NCI-H2081 treated with DMSO at 0.1 percent for 48 hours (cell line): ENCODE measurements around the gene CNOT1.

ENCODE experiments used
- DNase-seq: peaks from one replicate; lab custom pipeline; 2025; lab: John Stamatoyannopoulos, UW

CNOT1 gene

DNA sequence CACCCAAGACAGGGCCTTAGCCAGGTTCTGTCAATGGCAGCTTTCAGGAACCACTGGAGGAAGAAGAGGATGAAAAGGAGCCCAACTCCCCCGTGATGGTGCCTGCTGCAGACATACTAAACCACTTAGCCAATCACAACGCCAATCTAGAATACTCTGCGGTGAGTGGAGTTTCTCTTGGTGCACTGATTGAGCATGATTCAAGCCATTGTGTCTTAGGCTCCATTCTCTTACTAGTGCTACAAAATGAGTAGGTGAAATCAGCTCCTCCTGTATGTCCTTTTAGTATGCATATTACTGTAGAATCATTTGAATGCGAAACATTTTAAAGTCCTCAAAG is 112.9 kb downstream of the CNOT1 start:
- DNase-seq, result no peak

- no peak for DNase-seq
Observed at GRCh38 chr16:58515871-58516767, 113.5 kb downstream of the CNOT1 start.

- DNase-seq, result no peak
Observed at GRCh38 chr16:58515125-58515870, 114.3 kb downstream of the CNOT1 start, which contains the start of gene SETD6. Gene SETD6 (plus strand): TSS chr16:58515517. CDS start chr16:58515538, 21 bp downstream.

DNA sequence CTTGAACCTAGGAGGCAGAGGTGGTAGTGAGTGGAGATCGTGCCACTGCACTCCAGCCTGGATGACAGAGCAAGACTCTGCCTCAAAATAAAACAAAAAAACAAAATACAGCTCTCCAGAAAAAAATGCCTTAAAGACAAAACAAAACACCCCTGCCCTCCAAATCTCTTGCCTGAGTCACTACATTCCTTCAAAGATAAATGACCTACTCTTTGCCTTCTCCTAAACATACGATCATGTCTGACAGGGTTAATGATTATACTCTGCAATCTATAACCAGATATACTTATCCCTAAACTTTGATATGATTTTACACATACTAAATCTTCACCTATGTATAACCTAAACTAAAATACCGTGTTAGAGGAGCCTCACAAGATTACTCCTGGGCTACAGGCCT is 115.8 kb downstream of the CNOT1 start:
- no peak for DNase-seq

DNA sequence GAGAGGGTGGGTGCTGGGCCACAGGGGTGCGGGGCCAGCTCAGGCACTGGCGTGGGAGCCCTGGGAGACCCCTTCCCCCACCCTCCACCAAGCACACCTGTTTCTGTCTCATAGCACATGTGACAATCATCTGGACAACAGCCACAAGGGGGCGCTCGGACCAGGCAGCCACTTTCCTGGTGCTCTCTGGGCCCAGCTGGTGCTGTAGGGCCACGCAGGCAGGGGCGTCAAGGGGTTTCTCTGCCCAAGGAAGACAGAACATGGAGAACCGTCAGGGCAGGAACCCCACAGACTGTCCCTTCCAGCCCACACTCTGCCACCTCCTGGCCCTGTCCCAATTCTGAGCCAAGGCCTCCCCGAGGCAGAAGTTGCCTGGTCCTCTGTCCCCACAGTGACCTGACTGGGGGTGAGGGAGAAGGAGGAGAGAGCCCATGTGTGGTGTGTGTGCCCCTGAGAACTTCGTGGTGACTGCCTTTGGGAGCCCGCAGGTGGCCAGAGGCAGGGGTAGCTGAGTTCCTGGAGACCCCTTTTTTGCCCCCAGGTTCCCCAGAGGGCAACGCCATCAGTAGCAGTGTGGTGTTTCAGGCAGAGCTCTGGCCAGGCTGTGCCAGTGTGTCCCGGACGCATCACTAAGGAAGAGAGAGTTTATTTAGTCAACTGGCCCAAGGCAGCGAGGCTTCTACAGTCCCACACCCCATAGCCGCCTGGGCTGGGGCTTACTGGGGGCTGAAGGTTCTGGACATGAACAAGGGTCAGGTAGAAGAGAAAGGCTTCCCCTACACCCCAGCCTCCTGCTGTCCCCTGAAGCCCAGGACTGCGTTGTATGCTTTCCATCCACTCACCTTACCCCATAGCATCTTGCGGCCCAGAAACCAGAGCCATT is 117.5 kb downstream of the CNOT1 start:
- DNase-seq, result no peak

- no peak for DNase-seq
Observed at GRCh38 chr16:58510776-58511628, 118.6 kb downstream of the CNOT1 start.

DNA sequence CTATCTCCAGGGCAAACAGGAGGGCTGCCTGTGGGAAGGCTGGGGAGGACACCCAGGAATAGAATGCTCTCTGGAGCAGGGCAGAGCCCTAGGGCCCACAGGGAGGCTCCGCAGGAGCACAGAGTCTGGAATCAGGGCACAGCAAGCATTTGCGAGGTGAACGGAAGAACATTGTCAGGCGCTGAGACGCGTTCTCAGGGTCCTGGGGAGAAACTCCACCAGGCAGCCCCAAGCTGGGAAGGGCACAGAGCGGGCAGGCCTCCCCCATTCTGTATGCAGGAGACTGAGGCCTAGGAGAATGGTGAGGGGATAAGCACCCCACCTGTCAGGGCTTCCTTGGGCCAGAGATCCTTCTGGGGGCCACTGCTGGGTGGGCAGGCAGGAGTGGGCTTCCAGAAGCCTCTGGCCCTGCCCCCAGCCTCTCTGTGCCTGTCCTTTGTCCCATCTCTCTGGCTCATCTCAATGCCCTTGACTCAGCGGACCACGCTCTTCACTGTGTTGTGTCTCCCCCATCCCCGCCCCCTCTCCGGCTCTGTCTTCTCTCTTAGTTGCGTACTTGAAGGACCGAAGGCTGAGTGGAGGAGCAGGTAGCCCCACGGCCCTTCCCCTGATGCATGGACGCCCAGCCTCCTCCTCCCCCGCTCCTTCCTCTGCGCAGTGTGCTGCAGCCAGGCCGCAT is 119.4 kb downstream of the CNOT1 start:
- DNase-seq, result no peak

DNA sequence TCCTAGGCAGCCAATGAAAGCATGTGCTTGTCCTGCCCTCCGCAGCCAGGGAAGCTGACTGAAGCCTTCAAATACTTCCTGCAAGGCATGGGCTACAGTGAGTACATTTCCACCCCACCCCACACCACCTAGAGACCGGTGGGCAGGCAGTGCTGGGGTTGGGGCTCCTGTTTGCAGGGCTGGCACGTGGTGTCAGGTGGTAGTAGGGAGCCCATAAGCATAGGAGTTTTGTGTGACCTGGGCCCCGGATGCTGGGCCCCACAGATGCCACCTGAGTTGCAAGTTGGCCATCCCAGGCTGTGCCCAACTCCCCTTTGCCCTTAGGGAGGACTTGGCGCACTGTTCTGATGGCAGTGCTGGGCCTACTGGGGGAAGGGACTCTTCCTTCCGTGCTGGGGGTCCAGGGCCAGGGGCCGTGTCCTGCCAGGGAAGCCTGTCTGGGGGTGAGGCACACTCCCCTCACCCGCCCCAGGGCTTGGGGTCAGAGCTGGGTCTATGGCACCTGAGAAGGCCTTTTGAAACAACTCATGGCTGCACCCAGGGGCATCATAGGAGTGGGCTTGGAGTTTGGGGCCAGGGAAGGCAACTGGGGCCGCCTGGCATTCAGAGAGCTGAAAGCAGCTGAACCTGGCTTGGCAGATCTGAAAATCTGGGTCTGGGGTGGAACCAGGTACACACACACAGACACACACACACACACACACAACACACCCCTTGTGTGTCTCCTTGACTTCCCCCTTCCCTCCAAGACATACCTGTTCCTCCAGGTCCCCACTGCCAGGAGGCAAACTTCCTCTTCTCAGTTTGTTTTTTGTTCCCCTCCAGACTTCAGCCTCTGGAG is 120.2 kb downstream of the CNOT1 start:
- no peak for DNase-seq

DNA sequence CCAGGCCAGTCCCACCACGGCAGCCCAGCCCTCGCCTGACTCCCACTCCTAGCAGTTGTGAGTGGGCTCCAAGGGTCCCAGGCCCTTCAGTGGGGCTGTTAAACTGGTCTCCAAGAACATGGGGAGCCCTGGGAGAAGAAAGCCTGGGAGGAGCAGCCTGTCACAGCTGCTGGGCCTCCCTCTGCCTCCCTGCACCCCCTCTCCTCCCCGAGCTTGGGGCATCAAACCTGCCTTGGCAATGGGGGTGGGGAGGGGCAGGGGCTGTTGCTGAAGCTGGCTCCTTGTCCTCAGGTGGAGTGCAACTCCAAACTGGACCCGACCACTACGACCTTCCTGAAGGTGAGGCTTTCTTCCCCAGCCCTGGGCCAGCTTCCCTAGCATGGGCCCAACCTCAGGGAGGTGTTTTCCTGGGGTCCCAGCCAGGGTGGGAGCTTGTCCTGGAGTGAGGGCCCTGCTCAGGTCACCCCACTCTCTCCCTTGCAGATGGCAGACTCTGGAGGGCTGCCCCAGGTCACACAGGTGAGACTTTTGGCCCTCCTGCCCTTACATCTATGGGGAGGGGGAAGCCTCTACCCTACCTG is 120.9 kb downstream of the CNOT1 start:
- no peak for DNase-seq

- DNase-seq, result no peak
Observed at GRCh38 chr16:58507963-58508670, 121.5 kb downstream of the CNOT1 start.

GRCh38 chr16:58507195-58507962 is 122.2 kb downstream of the CNOT1 start:
- DNase-seq, result no peak

- DNase-seq, result no peak
Observed at GRCh38 chr16:58506241-58507194, 123.1 kb downstream of the CNOT1 start.

GRCh38 chr16:58503863-58504688 is 125.5 kb downstream of the CNOT1 start:
- no peak for DNase-seq

DNA sequence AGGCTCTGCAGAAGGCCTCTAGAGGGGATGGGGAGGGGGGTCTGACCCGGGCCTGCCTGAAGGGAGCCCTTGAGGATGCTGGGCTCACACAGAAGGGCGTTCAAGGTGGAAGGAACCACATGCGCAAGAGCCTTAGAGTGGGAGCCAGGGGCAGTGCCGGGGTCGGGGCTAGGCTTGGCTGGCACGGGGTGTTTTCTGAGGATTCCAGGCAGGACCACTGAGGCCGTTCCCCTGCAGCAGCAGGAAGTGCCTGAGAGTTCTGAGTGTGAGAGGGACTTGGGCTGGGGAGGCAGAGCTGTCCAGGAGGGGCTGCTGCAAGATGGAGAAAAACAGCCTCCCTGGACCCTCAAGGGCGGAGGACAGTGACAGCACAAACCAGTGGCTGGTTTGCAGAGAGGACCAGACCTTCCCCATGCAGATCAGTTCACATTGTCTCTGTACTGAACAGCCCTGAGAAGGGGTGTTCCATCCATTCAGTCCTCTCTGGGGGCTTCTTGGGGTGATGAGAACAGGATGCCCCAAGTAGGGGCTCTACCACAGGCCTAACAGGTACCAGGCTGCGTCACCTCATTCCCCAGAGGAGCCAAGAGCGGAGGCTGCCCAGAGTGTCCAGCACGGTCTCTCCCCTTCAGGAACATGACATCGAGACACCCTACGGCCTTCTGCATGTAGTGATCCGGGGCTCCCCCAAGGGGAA is 126.3 kb downstream of the CNOT1 start:
- no peak for DNase-seq

GRCh38 chr16:58502217-58502921 is 127.3 kb downstream of the CNOT1 start:
- no peak for DNase-seq
